WI38 (cell line): ENCODE data around the gene DAZAP2.

Experiments
- H3K4me3 ChIP-seq: 2 replicates; pipeline ENCODE4 v1.5.1; 2011; ENCODE audit warnings: low read depth, mild to moderate bottlenecking, control low read depth, low read length
- TF ChIP-seq, protein P1 (sequence below): IDR thresholded peaks from 2 replicates; pipeline ENCODE4 v1.5.1; 2012; ENCODE audit warnings: low read depth, mild to moderate bottlenecking, control low read depth, low read length

The DAZAP2 gene

DNA sequence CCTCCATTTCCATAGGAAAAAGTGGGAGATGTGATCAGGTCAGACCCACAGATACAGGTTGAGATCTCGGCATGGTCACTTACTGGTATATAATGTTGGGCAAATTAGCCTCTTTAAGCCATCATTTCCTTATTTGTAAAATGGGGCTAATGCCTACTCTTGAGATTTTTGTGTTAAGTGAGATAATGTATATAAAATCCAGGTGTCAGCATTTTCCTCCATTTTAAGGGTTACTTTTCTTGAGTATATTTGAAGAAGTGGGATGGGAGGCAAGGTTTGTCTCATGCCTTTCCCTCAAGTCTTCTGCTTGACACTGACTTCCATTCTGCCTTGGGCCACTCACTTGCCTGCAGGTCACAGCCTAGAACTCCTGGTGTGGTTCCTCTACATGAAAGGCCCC is 10.7 kb upstream of the DAZAP2 start:
- TF ChIP-seq, protein P1, sequence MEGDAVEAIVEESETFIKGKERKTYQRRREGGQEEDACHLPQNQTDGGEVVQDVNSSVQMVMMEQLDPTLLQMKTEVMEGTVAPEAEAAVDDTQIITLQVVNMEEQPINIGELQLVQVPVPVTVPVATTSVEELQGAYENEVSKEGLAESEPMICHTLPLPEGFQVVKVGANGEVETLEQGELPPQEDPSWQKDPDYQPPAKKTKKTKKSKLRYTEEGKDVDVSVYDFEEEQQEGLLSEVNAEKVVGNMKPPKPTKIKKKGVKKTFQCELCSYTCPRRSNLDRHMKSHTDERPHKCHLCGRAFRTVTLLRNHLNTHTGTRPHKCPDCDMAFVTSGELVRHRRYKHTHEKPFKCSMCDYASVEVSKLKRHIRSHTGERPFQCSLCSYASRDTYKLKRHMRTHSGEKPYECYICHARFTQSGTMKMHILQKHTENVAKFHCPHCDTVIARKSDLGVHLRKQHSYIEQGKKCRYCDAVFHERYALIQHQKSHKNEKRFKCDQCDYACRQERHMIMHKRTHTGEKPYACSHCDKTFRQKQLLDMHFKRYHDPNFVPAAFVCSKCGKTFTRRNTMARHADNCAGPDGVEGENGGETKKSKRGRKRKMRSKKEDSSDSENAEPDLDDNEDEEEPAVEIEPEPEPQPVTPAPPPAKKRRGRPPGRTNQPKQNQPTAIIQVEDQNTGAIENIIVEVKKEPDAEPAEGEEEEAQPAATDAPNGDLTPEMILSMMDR = no peak

DNA sequence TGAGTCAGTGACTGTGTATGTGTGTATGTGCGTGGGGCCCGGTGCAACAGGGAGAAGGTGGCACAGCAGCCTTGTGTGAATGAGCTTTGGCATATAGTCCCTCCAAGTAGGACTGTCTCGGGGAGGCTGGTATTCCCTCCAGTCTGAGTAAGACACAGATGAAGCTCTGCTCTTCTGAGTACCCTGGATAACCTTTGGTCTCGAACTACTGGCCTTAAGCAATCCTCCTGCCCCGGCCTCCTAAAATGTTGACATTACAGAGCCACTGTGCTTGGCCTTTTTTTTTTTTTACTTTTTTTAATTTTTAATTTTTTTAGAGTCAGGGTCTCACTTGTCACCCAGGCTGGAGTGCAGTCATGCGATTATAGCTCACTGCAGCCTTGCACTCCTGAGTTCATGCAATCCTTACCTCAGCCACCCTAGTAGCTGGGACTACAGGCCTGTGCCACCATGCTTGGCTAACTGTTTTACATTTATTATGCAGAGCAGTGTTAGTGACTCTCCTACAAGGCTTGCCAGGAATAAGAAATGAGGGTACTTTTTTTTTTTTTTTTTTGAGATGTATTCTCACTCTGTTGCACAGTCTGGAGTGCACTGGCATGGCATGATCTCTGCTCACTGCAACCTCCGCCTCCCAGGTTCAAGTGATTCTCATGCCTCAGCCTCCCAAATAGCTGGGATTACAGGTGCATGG is 9.4 kb upstream of the DAZAP2 start:
- H3K4me3 ChIP-seq = no peak overlapping the region
- TF ChIP-seq, protein P1 = no peak

More for the DNA sequence above, 10.7 kb upstream of the DAZAP2 start:
- H3K4me3 ChIP-seq = no peak overlapping the region

DNA sequence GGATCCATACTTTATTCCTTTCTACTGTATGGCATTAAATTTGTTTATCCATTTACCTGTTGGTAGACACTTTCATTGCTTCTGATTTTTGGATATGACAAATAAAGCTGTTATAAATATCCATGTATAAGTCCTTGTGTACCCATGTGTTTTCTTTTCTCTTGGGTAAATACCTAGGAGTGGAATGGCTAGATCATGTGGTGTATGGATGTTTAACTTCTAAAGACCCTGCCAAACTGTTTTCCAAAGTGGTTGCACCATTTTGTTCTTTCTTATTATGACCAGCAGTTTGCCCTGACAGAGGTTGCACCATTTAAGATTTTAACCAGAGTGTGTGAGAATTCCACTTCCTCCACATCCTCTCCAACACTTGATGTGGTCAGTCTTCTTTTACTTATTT is 6.0 kb upstream of the DAZAP2 start:
- TF ChIP-seq, protein P1 = no peak
- H3K4me3 ChIP-seq = no peak overlapping the region

DNA sequence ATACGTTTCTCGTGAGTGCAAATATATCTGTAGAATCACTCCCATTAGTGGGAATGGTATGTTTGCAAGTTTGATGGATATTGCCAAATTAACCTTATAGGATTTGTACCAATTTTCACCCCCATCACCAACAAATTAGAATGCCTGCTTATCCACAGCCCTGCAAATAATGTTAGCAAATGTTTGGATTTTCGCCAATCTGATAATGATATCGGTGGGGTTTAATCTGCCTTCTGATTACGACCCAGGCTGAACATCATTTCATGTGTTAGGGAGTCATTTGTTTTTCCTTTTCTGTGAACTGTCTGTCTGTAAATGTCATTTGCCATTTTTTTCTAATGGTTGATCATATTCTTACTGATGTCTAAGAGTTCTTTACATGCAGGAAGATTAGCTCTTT is 4.1 kb upstream of the DAZAP2 start:
- TF ChIP-seq, protein P1 = no peak
- H3K4me3 ChIP-seq = no peak overlapping the region

DNA sequence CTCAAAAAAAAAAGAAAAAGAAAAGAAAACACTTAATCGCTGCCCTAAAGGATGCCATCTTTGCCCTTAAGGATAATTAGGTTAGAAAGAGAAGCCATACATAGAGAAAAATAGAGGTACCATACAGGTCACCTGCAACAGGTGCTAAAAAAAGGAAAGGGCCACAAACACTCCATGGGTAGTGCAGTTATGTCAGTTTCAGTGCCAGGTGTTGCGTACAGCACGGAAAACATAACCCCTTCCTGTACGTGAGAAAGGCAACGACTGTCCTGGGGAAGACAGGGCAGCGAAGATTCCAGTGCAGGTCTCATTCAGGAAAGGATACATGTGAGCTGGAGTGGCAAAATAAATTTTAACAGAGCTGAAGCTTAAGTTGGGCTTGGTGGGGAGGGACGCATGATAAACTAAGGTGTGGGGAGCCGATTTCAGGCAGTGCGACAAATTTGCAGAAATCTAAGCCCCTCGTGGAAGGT is 553 bp upstream of the DAZAP2 start:
- TF ChIP-seq, protein P1 = no peak
- peak overlapping the region; percentile 99 for H3K4me3 ChIP-seq

DNA sequence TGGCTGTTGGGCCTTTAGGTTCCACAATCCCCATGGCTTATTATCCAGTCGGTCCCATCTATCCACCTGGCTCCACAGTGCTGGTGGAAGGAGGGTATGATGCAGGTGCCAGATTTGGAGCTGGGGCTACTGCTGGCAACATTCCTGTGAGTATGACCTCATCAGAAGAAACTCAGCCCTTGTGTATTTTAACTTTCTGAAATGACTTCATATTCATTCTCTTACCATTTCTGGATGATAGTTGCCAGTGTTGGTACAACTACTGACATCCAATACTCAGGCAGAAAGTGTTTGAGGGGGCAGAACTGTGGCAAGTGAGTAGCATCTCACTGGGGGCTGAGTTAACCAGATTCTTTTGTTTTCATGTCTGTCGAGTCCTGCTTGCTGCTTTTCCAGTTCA is 2.3 kb downstream of the DAZAP2 start:
- TF ChIP-seq, protein P1 = no peak
- H3K4me3 ChIP-seq = no peak overlapping the region

DNA sequence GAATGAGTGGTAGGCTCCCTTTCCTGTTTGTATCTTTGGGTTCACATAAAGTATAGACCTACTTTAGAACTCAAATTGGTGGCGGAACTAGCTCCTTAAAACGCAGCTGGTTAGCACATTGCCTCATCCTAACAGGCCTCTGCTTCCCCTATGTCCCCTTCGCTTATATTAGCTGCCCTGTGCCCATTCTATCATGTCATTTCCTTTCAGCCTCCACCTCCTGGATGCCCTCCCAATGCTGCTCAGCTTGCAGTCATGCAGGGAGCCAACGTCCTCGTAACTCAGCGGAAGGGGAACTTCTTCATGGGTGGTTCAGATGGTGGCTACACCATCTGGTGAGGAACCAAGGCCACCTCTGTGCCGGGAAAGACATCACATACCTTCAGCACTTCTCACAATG is 3.5 kb downstream of the DAZAP2 start:
- no peak overlapping the region for H3K4me3 ChIP-seq
- TF ChIP-seq, protein P1 = no peak
